CD4-positive, alpha-beta T cell treated with Interleukin-2 at 100 ng/mL for 4 hours (primary cell): Measurements from ENCODE around the gene UST.
"Not testable (repeated sequence)": the region's sequence is repeated elsewhere in the genome, so short reads cannot be mapped to it uniquely, and the experiment has no call there.

Source experiments
- DNase-seq: peaks from one replicate; pipeline ENCODE4 v3.0.0-alpha.2; 2020; ENCODE audit warnings: low spot score

Gene UST

DNA sequence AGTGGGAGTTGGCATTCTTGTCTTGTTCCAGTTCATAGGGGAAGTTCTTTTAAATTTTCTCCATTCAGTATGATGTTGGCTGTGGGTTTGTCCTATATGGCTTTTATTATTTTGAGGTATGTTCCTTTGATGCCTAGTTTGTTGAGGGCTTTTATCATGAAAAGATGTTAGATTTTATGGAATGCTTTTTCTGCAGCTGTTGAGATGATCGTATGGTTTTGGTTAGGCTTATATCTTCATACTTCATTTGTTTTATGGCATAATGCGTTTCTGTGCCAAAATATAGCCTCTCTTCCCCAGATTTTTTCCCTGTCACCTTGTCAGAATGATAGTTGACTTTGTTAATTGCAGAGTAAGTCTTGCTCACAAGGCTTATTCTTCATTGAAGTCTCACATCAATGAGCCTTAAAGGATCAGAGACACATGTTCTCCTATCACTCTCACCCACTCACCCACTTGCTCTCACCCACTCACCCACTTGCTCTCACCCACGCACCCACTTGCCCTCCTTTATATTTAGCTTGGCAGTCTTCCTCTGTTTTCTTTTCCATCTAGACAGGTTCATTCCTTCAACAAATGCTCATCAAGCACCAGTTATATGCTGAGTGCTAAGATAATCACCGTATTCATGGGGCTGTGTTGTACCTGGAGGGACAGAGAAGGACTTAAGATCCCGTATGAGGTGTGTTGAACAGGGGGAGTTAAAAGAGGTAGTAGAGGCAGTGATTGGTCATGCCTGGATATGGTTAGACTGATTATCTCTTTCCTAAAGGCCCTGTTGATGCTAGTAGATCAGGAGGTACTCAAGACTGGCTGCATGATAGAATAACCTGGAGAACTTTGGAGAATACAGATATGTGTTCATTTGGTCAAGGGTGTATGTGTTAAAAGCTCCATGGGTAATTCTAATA, 19.3 kb downstream of the UST start:
- DNase-seq: no peak

DNA sequence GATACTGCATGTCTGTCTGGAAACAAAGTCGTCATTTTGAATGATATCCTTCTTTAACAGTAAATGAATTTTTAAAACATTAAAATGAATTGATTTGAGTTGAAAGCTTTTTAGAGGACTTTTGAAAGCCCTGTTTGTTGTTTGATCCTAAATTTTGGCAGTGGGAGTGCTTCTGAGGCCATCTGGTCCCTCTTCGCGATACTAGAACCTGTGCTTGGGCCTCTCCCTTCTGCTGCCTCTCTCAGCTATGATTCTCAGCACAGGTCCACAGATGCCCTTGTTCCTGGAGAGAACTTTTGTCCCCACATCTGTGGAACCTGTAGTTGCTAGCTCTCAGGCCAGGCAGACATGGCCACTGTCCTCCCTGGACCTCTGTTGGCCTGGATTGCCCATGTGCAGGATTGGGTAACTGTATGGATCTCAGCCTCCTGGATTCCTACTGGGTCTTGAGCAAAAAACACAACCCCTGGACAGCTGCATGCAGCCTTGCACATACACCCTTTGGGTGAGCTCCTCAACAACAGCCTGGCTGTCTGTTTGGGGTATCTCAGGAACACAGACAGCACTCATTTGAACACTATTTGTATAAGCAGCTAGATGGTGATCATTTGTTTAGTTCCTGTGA, 21.9 kb downstream of the UST start:
- no peak for DNase-seq

- DNase-seq: no peak
Measured at GRCh38 chr6:148769304-148769968, 22.6 kb downstream of the UST start.

DNA sequence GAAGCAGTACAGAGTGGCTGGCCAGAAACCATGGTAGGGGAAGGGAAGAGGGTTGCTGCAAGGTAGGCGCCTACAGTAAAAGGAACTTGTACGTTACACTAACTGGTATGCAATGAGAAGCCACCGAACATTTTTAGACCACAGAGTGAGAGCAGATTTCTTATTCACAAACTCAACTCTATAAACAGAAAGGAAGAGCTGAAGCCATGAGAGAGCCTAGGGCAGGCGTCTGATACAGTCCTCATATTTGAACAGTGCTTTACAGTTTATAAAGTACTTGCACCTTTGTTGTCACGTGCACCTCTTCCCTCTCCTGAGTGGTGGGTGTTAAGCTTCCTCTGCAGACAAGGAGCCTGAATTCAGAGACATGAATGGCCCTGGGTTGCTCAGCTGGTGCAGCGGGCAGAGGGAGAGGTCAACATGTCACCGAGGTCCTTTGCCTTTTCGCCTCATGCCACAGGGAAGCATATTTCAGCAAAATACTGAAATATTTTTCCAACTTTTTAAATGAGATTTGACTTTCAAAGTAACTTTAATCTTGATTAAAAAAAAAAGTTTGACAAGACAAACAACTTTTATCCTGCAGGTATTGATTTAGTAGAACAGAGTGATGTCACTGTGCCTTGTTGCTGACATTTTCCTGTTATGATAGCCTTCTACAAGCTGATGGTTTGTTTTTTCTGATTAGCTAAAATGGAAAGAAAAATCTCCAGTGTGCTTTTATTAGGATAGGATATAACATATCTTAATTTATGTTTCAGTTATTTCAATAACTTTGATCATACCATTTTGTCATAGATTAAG, 23.8 kb downstream of the UST start:
- DNase-seq: no peak

GRCh38 chr6:148771212-148771601, 24.4 kb downstream of the UST start:
- no peak for DNase-seq

- no peak for DNase-seq
Measured at GRCh38 chr6:148771896-148772554, 25.2 kb downstream of the UST start.

DNA sequence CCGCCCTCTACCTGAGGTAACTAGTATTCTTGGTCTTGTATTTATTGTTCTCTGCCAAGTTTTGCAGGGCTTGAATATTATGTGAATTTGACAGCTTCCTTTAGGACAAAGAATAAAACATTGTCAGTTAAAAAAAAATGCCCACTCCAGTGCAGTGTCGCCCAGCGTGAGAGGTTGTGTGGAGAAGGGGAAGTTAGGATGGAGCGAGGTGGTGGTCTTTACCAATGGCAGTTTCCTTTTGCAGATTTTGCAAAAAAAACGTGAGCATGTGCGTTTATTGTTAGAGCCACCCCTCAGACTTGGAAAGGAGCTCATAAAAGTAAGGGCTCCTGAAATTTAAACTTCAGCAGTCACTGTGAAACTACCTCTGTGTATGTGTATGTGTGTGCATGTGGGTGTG, 28.3 kb downstream of the UST start:
- no peak for DNase-seq

GRCh38 chr6:148776321-148777308, 29.8 kb downstream of the UST start:
- no peak for DNase-seq

DNA sequence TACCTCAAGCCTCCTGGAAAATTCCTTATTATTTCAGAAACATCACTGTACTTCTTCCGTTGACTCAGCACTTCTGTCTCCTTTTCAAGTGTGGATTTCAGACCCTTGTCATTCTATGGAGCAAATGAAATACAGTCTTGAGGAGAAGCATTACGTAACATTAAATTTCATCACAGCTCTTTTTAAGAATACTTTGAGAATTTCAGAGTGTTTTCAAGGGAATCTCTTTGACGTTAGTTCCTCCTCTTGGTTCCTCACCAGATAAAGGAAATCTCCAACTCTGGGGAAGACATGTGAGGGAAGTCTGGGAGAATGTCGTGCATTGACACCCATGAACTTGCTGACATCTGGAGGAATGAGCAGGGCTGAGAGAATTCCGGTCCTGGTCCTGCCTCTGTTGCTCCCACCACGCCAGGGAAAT, 32.3 kb downstream of the UST start:
- DNase-seq: no peak

- not testable (repeated sequence) for DNase-seq
Measured at GRCh38 chr6:148780423-148780822, 33.6 kb downstream of the UST start.

DNA sequence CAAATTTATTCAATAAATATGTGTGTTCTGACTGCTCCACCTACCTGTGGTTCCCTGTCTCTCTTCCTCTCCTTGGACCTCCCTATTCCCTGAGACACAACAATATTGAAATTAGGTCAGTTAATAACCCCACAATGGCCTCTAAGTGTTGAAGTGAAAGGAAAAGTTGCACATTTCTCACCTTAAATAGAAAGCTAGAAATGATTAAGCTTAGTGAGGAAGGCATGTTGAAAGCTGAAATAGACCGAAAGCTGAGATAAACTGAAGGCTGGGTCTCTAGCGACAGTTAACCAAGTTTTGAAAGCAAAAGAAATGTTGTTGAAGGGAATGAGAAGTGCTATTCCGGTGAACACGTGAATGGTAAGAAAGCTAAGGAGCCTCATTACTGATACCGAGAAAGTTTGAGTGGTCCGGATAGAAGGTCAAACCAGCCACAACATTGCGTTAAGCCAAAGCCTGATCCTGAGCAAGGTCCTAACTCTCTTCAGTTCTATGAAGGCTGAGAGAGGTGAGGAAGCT, 34.1 kb downstream of the UST start:
- no peak for DNase-seq

- no peak for DNase-seq
Measured at GRCh38 chr6:148789948-148790347, 43.1 kb downstream of the UST start.

DNA sequence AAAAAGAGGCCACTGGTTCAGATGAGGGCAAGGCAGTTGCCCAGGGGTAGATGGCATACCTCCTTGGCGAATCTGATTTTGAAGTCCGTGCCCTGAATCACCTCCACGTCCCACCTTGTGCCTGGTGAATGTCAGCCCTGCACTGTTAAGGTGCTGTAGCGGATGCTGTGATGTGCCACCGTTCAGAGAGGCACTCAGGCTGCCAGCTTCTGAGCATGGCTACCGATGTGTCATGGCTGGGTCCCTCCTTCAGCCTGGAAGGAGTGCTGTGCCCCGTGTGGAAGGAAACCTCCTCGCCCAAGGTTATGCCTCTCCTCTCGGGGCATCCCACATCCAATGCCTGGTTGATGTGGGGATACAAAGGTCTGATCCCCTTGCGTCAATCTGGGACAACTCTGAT, 43.6 kb downstream of the UST start:
- no peak for DNase-seq

DNA sequence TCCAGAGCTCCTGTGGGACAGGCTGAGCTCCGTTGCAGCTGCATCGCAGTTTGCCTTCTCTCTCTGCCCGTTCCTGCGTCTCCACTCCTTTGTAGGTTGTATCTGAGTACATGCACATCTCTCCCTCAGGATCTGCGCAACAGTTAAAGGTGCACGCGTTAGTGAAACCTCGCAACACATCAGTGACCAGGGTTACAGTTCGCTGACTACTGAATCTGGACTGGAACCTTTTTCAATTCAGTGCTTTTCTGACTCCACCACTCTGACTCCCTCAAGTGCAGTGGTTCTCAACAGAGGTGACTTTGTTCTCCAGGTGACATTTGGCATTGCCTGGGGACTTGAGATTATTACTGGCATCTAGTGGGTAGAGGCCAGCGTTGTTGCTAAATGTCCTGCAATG, 44.0 kb downstream of the UST start:
- no peak for DNase-seq

DNA sequence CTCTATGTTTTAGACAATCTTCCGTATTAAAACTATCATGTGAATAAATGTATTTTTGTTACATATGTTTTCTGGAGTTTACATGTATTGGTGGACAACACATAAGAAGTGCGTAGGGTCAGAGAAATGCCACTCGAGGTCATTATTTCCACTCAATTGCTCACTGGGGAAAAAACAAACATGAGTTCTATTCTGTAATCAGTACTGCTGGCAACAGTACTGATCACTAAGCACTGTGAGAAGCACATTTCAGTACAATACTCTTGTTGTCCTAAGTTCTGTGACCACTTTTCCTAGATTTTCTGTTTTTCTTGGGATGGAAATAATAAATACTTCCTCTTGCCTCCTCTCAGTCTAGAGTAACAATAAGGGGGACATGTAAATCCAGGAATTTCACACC, 44.5 kb downstream of the UST start:
- DNase-seq: no peak

DNA sequence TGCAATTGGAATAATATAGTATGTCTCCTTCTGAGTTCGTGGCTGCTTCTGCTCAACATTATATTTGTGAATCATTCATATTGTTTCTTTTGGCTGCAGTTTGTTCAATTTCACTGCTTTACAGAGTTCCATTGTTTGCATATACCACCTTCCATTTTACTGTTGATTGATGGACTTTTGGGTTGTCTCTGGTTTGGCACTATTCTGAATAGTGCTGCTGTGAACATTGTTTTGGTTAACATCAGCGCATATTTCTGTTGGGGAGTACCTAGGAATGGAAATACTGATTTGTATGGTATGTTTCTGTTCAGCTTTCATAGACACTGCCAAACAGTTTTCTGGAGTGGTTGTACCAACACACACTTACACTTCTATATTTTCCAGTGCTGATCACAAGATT, 46.9 kb downstream of the UST start:
- no peak for DNase-seq

- no peak for DNase-seq
Measured at GRCh38 chr6:148794797-148795196, 48.0 kb downstream of the UST start.

DNA sequence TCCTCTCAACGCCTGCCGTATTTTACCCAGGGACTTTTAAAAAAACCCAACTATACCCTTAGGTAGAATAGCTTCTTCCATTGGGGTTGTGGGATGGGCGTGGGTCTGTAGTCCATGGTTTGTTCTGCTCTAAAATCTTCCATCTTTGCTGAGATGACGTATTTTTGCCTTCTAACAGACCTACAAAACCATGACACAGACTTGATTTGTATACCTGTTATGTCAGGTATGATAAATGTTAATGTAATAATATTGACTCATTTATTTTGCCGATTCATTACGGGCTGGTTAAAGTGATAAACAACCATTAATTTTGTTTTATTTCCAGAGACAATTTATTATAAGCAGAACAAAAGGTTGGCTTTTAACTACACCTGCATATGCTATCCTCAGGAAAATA, 48.7 kb downstream of the UST start:
- DNase-seq: no peak

DNA sequence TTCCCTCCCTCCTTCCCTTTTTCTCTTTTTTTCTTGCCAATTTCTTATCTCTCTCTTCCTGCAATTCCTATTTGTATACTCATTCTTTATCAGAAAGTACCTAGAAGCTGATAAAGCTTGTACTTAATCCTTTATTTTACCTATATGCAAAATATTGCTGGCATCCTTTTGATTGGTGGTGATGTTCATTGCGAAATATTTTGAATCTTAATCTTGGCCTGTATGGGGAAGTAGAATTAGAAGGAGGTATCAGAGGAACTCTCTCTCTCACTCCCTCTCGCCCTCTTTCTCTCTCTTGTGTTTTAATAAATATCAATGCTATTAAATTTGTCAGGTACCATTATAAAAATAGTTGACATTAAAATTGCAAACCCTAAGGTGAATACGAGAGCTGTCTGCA, 52.8 kb downstream of the UST start:
- no peak for DNase-seq

DNA sequence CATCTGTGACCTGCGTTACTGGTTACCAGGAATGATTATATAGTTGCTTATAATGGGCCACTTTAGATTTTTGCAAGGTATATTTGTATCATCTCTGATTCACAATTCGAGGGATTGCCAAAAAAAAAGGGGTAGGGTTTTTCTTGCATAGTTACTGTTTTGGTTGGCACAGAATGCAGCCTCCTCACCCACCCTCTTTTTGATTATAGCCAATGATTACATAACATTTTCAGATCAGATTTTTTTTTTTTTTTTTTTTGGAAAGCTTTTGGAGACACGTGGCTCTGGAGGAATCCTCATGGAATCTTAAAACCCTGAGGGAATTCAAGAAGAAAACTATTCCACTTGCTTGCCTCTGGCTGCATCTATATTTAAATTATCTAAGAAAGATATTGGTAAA, 53.7 kb downstream of the UST start:
- DNase-seq: no peak
